Fibroblast of villous mesenchyme (primary cell): ENCODE results near the gene ITGA2. TPM values are rescaled to one million over a fixed set of nuclear protein-coding genes. Genes with fewer than 3 reads are reported as not detected.
A peak's percentile ranks its signal among the peaks of the same experiment; 100 is the strongest.

Experiments
- DNase-seq: peaks from one replicate; pipeline ENCODE4 v3.0.0-alpha.2; 2010; ENCODE audit warnings: low read depth
- H3K4me3 ChIP-seq: 2 replicates; pipeline ENCODE4 v1.5.1; 2011; ENCODE audit warnings: low read depth, mild to moderate bottlenecking, low read length
- total RNA-seq: library from RNA; depleted of rRNA; stranded (reverse); fragments of >200 nt; gene quantifications from 2 replicates; pipeline ENCODE4 v1.2.3, GENCODE V29; 2012
- TF ChIP-seq, protein P1 (sequence below): IDR thresholded peaks from 2 replicates; pipeline ENCODE4 v1.5.1; 2012; ENCODE audit warnings: low read depth, mild to moderate bottlenecking, low read length; ENCODE audit not compliant: insufficient read depth

ITGA2 gene
- total RNA-seq, 1 donor = 35.0 TPM

DNA sequence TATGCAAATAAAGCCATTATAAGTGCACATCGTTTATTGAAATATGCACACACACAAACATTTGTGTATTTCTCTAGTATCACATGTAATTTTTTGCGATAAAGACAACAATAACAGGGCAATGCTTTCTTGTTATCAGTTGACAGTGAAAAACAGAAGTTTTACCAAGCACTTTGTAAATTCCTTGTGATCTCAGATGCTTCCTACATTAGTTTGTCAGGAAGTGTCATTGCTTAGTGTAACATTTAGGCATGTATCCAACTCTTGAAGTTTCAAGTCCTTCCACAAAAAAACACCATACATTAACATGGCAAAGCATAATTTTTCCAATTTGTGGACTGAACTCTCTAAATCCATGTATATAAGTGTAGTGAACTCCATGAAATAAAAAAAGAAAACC lies 74.0 kb downstream of the ITGA2 start:
- H3K4me3 ChIP-seq = no peak overlapping the region
- TF ChIP-seq, protein P1, sequence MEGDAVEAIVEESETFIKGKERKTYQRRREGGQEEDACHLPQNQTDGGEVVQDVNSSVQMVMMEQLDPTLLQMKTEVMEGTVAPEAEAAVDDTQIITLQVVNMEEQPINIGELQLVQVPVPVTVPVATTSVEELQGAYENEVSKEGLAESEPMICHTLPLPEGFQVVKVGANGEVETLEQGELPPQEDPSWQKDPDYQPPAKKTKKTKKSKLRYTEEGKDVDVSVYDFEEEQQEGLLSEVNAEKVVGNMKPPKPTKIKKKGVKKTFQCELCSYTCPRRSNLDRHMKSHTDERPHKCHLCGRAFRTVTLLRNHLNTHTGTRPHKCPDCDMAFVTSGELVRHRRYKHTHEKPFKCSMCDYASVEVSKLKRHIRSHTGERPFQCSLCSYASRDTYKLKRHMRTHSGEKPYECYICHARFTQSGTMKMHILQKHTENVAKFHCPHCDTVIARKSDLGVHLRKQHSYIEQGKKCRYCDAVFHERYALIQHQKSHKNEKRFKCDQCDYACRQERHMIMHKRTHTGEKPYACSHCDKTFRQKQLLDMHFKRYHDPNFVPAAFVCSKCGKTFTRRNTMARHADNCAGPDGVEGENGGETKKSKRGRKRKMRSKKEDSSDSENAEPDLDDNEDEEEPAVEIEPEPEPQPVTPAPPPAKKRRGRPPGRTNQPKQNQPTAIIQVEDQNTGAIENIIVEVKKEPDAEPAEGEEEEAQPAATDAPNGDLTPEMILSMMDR = no peak
- peak; percentile 34 for DNase-seq

DNA sequence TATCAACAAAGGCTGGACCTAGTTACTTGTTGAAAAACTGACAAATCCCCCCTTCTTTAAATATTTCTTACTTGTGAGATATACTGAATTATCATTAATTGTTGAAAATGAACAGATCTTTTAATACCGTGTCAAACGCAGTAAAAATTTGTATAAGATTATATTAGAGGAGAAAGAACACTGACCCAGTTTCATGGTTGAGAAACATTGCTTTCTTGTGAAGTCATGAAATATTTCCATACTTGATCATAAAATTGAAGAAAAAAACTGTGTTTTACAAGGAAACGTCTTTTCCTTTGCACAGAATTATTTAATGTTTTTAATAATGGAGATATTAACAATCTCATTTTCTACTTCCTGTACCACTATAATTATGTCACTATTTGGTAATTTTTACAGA lies 74.6 kb downstream of the ITGA2 start:
- H3K4me3 ChIP-seq = no peak overlapping the region
- TF ChIP-seq, protein P1 = no peak
- DNase-seq = peak; percentile 11

DNA sequence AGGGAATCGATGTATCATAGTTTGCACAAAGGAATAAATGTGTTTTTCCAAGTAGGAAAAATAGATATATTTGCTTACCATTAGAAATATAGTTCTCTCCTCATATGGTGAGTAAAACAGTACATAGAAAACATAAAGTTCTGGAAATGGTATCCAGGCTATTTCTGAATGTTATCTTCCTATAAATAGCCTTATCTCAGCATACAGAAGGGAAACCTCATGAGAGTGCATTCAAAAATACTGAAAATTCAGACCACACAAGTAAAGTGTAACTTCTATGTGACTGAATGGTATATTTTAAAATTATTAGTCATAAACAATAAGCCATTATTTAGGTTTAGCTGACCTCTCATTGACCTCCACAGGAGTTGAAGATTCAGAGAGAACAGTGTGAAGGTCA lies 76.9 kb downstream of the ITGA2 start:
- H3K4me3 ChIP-seq = no peak overlapping the region

DNA sequence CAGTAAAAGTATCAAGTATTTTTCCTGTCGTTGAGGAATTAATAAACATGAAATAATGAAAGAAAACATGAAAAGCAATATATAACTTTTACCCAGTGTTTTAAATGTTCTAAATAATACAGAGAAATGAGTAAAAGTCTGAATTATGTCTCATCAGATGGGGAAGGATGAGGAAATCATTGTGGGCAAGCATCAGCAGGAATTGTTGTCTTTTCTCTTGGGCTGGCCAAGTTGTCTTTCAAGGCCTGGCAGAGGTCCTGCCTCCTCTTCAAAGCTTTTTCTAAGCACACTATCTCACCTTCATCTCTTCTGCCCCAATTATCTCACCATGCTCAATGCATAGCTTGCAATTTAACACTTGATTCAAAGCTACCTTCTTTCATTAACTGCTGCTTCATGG lies 78.5 kb downstream of the ITGA2 start:
- TF ChIP-seq, protein P1 = no peak
- no peak overlapping the region for H3K4me3 ChIP-seq
- DNase-seq = no peak

More for the DNA sequence above, 76.9 kb downstream of the ITGA2 start:
- DNase-seq = no peak
- TF ChIP-seq, protein P1 = no peak

DNA sequence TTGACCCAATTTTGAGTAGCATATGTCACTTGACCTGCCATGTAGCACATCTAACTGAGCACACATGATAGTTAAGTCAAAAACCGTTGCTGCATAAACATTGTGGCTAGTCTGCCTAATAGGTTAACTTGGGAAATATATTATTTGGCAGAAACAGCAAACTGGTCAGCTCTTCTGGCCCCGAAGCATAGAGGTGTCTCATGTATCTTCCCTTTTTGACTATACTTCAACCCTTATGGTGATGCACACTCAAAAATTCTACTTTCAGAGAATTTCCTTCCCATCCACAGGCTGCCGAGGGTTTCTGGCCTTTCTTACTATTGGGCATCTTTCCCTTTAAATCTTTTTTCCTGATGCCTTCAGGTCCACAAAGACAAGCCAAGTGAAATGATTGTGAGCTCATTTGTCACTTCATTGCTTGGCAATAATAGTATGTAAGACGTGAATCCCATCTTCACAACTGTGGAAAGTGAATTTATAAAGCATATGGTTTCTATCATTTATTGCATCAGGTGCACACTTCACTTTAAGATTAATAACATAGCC lies 79.2 kb downstream of the ITGA2 start:
- TF ChIP-seq, protein P1 = no peak
- H3K4me3 ChIP-seq = no peak overlapping the region
- DNase-seq = no peak

DNA sequence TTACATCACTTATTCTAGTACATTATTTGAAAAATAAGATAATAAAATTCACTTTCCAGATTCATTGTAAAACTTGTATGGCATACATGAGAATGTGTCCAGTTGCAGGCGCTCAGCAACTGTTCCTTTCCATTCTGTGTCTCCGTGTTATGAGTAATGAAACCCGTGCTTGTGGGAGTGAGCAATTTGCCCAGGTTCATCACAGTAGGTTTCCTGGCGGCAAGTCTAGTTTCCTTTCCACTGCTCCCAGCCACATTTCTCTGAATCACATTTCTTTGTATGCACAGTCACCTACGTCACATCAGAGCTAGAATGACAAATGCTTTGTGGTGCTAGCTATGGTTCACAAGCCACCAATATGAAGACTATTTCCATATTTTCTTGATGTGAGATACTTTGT lies 80.5 kb downstream of the ITGA2 start:
- TF ChIP-seq, protein P1 = no peak
- peak; percentile 36 for DNase-seq
- H3K4me3 ChIP-seq = no peak overlapping the region

DNA sequence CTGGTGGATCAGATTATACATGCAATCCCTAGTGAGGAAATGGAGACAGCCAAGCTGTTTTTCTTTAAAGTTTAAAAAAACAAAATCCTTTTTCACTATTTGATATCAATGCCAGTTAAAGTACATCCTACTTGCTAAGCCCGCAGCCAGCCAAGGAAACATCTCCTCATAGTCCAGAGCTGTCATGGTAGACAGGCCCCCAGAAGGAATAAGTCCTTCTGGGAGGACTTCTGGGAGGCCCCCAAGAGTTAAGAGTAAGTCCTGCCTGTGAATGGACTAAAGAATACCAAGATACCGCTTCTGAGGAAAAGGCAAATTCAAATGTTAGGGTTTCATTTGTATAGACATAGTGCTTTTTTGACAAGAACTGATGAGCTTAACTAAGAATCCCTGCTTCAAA lies 82.1 kb downstream of the ITGA2 start:
- H3K4me3 ChIP-seq = no peak overlapping the region

More for the DNA sequence above, 82.1 kb downstream of the ITGA2 start:
- TF ChIP-seq, protein P1 = no peak
- DNase-seq = no peak
